HepG2 (cell line): Measurements from ENCODE around the gene PDIA5. TPM values are rescaled to one million over a fixed set of nuclear protein-coding genes. Genes with fewer than 3 reads are reported as not detected.
A peak's percentile ranks its signal among the peaks of the same experiment; 100 is the strongest.

Experiments
- ATF4 ChIP-seq, 2 experiments: fragments of 450-650 bp in 1 of 2; sonication (generic) in 1 of 2; formaldehyde crosslinking; IDR thresholded peaks; 2 replicates each; pipeline versions ENCODE4 v1.5.0 to v1.8.0; 2020 to 2022; ENCODE audit warnings: mild to moderate bottlenecking in 1 of 2, missing genetic modification reagents in 1 of 2
- ELF4 ChIP-seq: sonication (generic); formaldehyde crosslinking; IDR thresholded peaks from 2 replicates; pipeline ENCODE4 v1.5.0; 2020; ENCODE audit warnings: missing genetic modification reagents, mild to moderate bottlenecking, moderate library complexity, borderline replicate concordance
- EP300 ChIP-seq, 3 experiments: sonication (generic) in 1 of 3; formaldehyde crosslinking in 1 of 3; IDR thresholded peaks; 2 replicates each; pipeline versions ENCODE4 v1.5.1 to v1.6.1; 2011 to 2020; ENCODE audit warnings: low read depth in 2 of 3, low read length in 2 of 3, borderline replicate concordance in 1 of 3, improper control_type of control experiment in 1 of 3, mild to moderate bottlenecking in 1 of 3, missing genetic modification reagents in 1 of 3, moderate library complexity in 1 of 3
- GABPA ChIP-seq, 2 experiments: IDR thresholded peaks; 2 replicates each; pipeline ENCODE4 v1.6.1; 2011 to 2016; ENCODE audit warnings: low read depth in 2 of 2, low read length in 1 of 2, missing biosample characterization in 1 of 2, missing genetic modification characterization in 1 of 2
- GATAD1 ChIP-seq: IDR thresholded peaks from 2 replicates; pipeline ENCODE4 v1.6.1; 2016; ENCODE audit warnings: missing genetic modification reagents, missing compliant biosample characterization
- GFI1 ChIP-seq: sonication (generic); formaldehyde crosslinking; IDR thresholded peaks from 2 replicates; pipeline ENCODE4 v1.5.0; 2020; ENCODE audit warnings: missing genetic modification reagents, mild to moderate bottlenecking, borderline replicate concordance
- PAXIP1 ChIP-seq: sonication (generic); formaldehyde crosslinking; conservative IDR thresholded peaks from 2 replicates; pipeline ENCODE4 v1.4.0; 2020; ENCODE audit warnings: mild to moderate bottlenecking, missing genetic modification reagents, moderate library complexity
- SP1 ChIP-seq, 2 experiments: fragments of 450-650 bp in 1 of 2; sonication (generic) in 1 of 2; formaldehyde crosslinking in 1 of 2; IDR thresholded peaks; 2 replicates each; pipeline versions ENCODE4 v1.4.0 to v1.6.1; 2016 to 2020; ENCODE audit warnings: missing genetic modification reagents in 1 of 2
- TAF15 ChIP-seq: fragments of 200-400 bp; formaldehyde crosslinking; IDR thresholded peaks from one replicate; pipeline ENCODE4 v1.6.1; 2018; ENCODE audit warnings: mild to moderate bottlenecking, low read depth, low read length; ENCODE audit not compliant: poor library complexity, severe bottlenecking
- YY1 ChIP-seq: IDR thresholded peaks from 2 replicates; pipeline ENCODE4 v1.6.1; 2011; ENCODE audit warnings: low read length, low read depth, moderate library complexity, mild to moderate bottlenecking; ENCODE audit not compliant: insufficient read depth, insufficient replicate concordance
- ZBTB49 ChIP-seq: sonication (generic); formaldehyde crosslinking; IDR thresholded peaks from 2 replicates; pipeline ENCODE4 v1.4.0; 2020; ENCODE audit warnings: missing genetic modification reagents, borderline replicate concordance
- ZNF550 ChIP-seq: sonication (generic); formaldehyde crosslinking; IDR thresholded peaks from 2 replicates; pipeline ENCODE4 v1.4.0; 2020; ENCODE audit warnings: mild to moderate bottlenecking, missing genetic modification reagents, borderline replicate concordance
- ZNF629 ChIP-seq: sonication (generic); formaldehyde crosslinking; conservative IDR thresholded peaks from 2 replicates; pipeline ENCODE4 v1.5.0; 2020; ENCODE audit warnings: missing genetic modification reagents
- ZNF670 ChIP-seq: sonication (generic); formaldehyde crosslinking; IDR thresholded peaks from 2 replicates; pipeline ENCODE4 v1.8.0; 2022; ENCODE audit warnings: mild to moderate bottlenecking, missing genetic modification reagents, borderline replicate concordance
- ZNF75D ChIP-seq: sonication (generic); formaldehyde crosslinking; IDR thresholded peaks from 2 replicates; pipeline ENCODE4 v1.8.1; 2023; ENCODE audit warnings: missing genetic modification reagents, mild to moderate bottlenecking, borderline replicate concordance
- polyA plus RNA-seq, 8 experiments: library from polyadenylated mRNA; depleted of rRNA in 3 of 8; stranded (reverse) in 7 of 8; unstranded in 1 of 8; fragments of >200 nt; fragmentation: Illumina TruSeq in 4 of 8; extraction: Trizol in 4 of 8; gene quantifications; 2 replicates each; pipeline versions ENCODE4 v1.2.1 to v1.2.3, GENCODE V29; 2011 to 2016; ENCODE audit warnings: low read depth in 4 of 8, missing spikeins in 1 of 8, mixed read lengths in 1 of 8; ENCODE audit not compliant: insufficient read depth in 1 of 8
- total RNA-seq, 5 experiments: library from RNA; depleted of rRNA; stranded (reverse); fragments of >200 nt; fragmentation: Illumina TruSeq; extraction: Trizol; gene quantifications; 2 replicates each; pipeline ENCODE4 v1.2.3, GENCODE V29; 2016; ENCODE audit warnings: low read depth in 1 of 5

Gene PDIA5
- total and polyA plus RNA-seq, 2 of the 13 experiments (the other 11 are each of a cell fraction or from before 2014, with no cell fraction given), result 51.3 to 74.3 TPM

GRCh38 chr3:123157598-123158287, 90.9 kb downstream of the PDIA5 start (continued):
- no peak for TF ChIP-seq TAF15
- peak in 1 of 2 experiments; percentile 79; a peak in 2 of 4 replicates for TF ChIP-seq ATF4 (CRISPR knock-in tag; IDR thresholded peaks at IDR 0.05)
- peak; percentile 98 for TF ChIP-seq GFI1 (CRISPR knock-in tag)
- no peak for TF ChIP-seq ZNF75D
- TF ChIP-seq YY1, result no peak
- peak in 1 of 2 experiments; percentile 39; a peak in 1 of 4 replicates for TF ChIP-seq EP300 (IDR thresholded peaks at IDR 0.05; ENCODE audit: low read depth in 2 of 2, low read length in 2 of 2)
- TF ChIP-seq EP300 (CRISPR knock-in tag; IDR thresholded peaks at IDR 0.05; ENCODE audit: borderline replicate concordance), result no peak
- TF ChIP-seq ELF4 (CRISPR knock-in tag), result no peak
- TF ChIP-seq GATAD1 (CRISPR knock-in tag), result 0 out of 2 replicates have a peak, but pooled peaks have one; percentile 20
- no peak for TF ChIP-seq SP1 (IDR thresholded peaks at IDR 0.05)
- TF ChIP-seq SP1 (CRISPR knock-in tag; IDR thresholded peaks at IDR 0.05), result no peak
- no peak for TF ChIP-seq ZNF629
- no peak for TF ChIP-seq ZBTB49 (CRISPR knock-in tag)
- no peak for TF ChIP-seq GABPA (IDR thresholded peaks at IDR 0.05; ENCODE audit: low read depth, low read length)
- no peak for TF ChIP-seq GABPA (CRISPR knock-in tag; IDR thresholded peaks at IDR 0.05; ENCODE audit: low read depth)
- TF ChIP-seq ZNF550 (CRISPR knock-in tag), result no peak
- peak; percentile 68 for TF ChIP-seq PAXIP1 (CRISPR knock-in tag)
- TF ChIP-seq ZNF670 (CRISPR knock-in tag), result 0 out of 2 replicates have a peak, but pooled peaks have one; percentile 49
